ENCODE data around the gene TSC22D2. TPM values are rescaled to one million over a fixed set of nuclear protein-coding genes. Genes with fewer than 3 reads are reported as not detected.
A peak's percentile ranks its signal among the peaks of the same experiment; 100 is the strongest.
"Not testable (repeated sequence)": the region's sequence is repeated elsewhere in the genome, so short reads cannot be mapped to it uniquely, and the experiment has no call there.

Gene TSC22D2
- total RNA-seq, 1 experiment from 2014 or later, result 11.9 TPM

DNA sequence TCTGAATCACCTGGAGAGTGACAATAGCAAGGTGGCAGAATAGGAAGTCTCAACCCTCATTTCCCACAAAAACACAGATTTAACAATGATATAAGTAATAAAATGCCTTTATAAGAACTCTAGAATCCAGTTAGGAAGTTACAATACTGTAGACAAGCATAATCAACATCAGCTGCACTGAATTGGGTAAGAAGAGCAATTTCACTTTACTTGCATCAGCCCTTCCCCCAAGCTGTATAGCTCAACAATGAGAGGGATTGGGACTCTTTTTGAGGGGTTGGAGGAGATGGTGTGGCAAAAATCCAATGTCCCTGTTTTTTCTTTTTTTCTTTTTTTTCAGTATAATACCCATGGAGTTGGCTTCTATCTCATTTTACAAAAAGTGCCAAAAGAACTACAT is 75.1 kb downstream of the TSC22D2 start:
- Histone ChIP-seq H3K4me1 (replicated peaks) (no peaks in the 10 kb centered on the region), H3K4me3 (no peak overlapping the region), H3K27me3 (replicated peaks) (no peaks in the 10 kb centered on the region), H3K27ac (no peak overlapping the region), H3K36me3 (no peaks in the 10 kb centered on the region), H3K9me3 (replicated peaks) (no peaks in the 10 kb centered on the region)
- no peak for DNase-seq (ENCODE audit: low read depth in 1 of 2, low spot score in 2 of 2)

DNA sequence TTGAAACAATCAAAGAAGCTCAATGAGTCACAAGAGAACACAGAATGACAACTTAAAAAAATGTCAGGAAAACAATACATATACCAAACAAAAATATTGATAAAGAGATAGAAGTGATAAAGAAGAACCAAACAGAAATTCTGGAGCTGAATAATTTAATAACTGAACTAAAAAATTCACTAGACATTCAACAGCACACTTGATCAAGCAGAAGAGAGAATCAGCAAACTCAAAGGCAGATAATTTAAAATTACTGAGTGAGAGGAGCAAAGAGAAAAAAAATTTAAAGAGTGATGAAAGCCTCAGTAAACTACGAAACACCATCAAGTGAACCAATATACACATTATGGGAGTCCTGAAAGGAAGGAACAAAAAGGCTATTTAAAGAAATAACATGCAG is 76.3 kb downstream of the TSC22D2 start:
- Histone ChIP-seq H3K4me3 (no peak overlapping the region), H3K36me3 (no peaks in the 10 kb centered on the region), H3K9me3 (replicated peaks) (no peaks in the 10 kb centered on the region), H3K4me1 (replicated peaks) (no peaks in the 10 kb centered on the region), H3K27me3 (replicated peaks) (no peaks in the 10 kb centered on the region), H3K27ac (no peak overlapping the region)
- no peak for DNase-seq (ENCODE audit: low read depth in 1 of 2, low spot score in 2 of 2)

DNA sequence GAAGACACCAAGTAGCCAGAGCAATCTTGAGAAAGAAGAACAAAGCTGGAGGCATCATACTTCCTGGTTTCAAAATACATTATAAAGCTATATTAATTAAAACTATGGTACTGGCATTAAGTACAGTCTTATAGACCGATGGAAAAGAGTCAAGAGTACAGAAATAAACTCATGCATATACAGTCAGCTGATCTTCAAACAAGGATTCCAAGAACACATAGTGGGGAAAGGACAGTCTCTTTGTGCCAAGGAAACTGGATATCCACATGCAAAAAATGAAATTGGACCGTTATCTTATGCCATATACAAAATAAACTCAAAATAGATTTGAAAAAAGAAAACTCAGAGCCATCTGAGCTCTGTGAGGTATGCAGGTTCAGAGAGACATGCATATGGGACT is 80.8 kb downstream of the TSC22D2 start:
- no peaks in the 10 kb centered on the region for H3K4me1 ChIP-seq (replicated peaks)
- no peaks in the 10 kb centered on the region for H3K27me3 ChIP-seq (replicated peaks)
- DNase-seq (ENCODE audit: low read depth in 1 of 2, low spot score in 2 of 2), result no peak
- H3K36me3 ChIP-seq, result no peaks in the 10 kb centered on the region
- no peak overlapping the region for H3K27ac ChIP-seq
- no peak overlapping the region for H3K4me3 ChIP-seq
- no peaks in the 10 kb centered on the region for H3K9me3 ChIP-seq (replicated peaks)

DNA sequence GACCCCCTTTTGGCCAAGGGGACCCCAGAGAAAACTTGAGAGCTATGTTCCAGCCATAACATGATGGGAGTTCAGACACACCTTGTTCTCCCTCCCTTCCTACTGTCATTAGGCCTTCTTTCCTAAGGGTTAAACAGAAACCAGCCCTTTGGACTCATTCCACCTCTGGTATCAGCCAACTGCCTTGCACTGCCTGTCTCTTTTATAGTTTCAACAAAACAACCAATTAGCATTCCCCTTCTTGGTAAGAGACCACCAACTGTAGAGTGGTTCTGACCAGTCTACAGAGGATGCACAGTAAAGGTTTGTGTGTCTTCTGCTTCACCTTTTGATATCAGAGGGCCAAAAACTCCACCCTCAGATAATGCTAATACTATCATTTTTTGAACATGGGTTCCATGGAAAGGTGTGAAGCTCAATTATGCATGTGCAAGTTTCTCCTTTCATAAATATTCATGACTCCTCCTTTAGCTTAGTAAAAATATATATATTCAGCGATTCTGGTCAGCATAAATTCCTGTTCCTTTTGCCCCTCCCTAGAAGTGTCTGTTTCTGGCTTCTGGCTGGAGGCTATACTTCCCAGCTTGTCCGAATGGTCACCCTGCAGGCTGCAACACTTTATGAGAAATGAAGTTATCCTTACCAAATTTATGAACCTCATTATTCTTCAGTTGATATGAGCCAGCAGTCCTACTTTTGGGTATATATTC is 82.3 kb downstream of the TSC22D2 start:
- Histone ChIP-seq H3K27me3 (replicated peaks) (no peaks in the 10 kb centered on the region), H3K36me3 (no peaks in the 10 kb centered on the region), H3K4me3 (no peak overlapping the region)

DNA sequence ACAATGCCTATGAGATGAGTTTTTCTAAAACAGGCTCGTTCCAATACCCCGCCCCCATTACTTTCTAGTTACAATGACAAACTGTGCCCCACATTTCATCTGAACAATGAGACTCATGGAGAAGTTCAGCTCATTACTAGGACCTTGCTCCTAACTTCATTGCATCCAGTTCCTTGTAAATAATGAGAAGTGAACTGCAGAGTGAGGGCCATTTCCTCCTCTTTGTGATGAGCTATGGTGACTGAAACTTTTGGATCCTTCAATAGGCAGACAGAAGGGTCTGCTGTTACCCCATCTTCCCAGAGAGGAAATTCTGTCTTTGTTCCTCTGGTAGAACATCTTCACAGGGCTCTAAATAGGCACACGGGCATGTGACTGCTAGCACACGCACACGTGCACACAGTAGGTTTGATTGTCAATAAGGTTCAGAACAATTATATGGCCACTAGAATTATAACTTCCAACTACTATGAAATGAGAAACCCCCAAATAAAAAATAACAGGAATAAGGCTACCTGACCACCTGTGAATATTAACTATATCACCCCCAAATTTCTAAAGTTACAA is 86.4 kb downstream of the TSC22D2 start:
- Histone ChIP-seq H3K4me3 (no peak overlapping the region), H3K27ac (no peak overlapping the region), H3K27me3 (replicated peaks) (no peaks in the 10 kb centered on the region), H3K36me3 (no peaks in the 10 kb centered on the region), H3K9me3 (replicated peaks) (no peaks in the 10 kb centered on the region), H3K4me1 (replicated peaks) (peaks cover 14% of the 10 kb centered on the region)
- DNase-seq (ENCODE audit: low read depth in 1 of 2, low spot score in 2 of 2), result no peak

More for the DNA sequence above, 82.3 kb downstream of the TSC22D2 start:
- Histone ChIP-seq H3K27ac (no peak overlapping the region), H3K9me3 (replicated peaks) (no peaks in the 10 kb centered on the region), H3K4me1 (replicated peaks) (no peaks in the 10 kb centered on the region)
- DNase-seq (ENCODE audit: low read depth in 1 of 2, low spot score in 2 of 2), result no peak

DNA sequence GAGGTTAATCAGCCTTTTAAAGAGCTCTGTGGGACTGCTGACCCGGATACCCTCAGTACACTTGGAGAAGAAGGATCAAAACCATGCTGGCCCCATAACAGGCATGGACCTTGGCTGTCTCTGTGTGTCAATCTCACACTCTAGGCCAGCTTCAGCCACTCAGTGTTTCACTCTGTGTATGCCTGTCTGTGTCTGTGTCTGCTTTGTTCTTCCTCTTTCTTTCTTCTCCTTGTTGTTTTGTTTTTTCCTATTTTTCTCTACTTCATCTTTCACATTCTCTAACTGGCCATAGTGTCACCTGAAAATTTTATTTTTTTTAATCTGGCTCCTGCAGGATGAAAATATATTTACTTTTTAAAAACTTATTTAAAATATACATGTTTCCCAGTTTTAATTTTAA is 87.1 kb downstream of the TSC22D2 start:
- Histone ChIP-seq H3K4me1 (replicated peaks) (peaks cover 14% of the 10 kb centered on the region), H3K36me3 (no peaks in the 10 kb centered on the region)
- DNase-seq (ENCODE audit: low read depth in 1 of 2, low spot score in 2 of 2), result peak in 1 of 2 experiments; percentile 12

DNA sequence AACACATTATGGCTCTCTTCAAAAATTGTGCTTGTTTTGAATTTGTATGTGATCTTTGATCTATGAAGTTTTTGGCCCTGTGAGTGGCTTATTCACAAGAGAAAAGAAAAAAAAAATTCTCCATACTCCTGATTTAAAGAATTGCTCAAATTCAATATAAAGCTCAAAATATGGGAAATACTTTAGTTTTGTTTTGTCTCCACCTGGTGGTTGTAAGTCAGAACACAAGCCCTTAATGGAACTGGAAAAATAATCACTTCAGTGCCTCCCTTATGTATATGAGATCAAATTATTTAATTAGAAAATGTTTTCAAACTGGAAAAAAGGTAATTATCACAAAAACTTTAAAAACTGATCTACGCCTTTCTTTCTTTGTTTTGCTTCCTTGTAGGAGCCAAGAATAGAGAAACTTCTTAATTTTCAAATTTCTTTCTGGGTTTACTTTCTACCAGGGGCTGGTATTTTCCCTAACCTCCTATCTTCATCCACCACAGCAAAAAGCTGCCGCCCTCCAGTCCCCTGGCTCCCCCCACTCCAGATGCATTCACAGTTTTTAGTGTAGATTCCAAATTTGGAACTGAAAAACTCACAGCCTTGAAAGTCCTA is 87.6 kb downstream of the TSC22D2 start:
- H3K9me3 ChIP-seq (replicated peaks), result no peaks in the 10 kb centered on the region
- H3K4me1 ChIP-seq (replicated peaks), result peaks cover 14% of the 10 kb centered on the region
- no peak overlapping the region for H3K27ac ChIP-seq
- H3K36me3 ChIP-seq, result no peaks in the 10 kb centered on the region
- no peak overlapping the region for H3K4me3 ChIP-seq
- DNase-seq (ENCODE audit: low read depth in 1 of 2, low spot score in 2 of 2), result peak in 1 of 2 experiments; percentile 44
- no peaks in the 10 kb centered on the region for H3K27me3 ChIP-seq (replicated peaks)

More for the DNA sequence above, 87.1 kb downstream of the TSC22D2 start:
- Histone ChIP-seq H3K9me3 (replicated peaks) (no peaks in the 10 kb centered on the region), H3K4me3 (no peak overlapping the region), H3K27ac (no peak overlapping the region), H3K27me3 (replicated peaks) (no peaks in the 10 kb centered on the region)

DNA sequence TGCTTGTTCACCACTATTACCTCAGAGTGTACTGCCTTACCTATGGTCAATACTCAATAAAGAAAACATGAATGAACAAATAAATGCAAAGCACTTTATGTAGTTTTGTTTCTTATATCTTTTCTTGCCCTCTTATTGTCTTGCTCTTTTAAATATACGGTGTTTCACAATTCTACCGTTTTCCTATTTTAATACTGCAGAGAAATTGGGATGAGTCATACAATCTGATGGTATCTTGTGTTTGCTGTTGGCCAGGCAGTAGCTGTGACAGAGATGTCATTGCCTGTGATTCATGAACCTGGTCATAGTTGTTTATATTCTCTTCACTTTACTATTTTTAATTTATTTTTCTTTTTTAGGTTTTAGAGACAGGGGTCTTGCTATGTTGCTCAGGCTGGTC is 89.9 kb downstream of the TSC22D2 start:
- Histone ChIP-seq H3K9me3 (replicated peaks) (0 out of 2 replicates have a peak, but pooled peaks cover 4% of the 10 kb centered on the region), H3K36me3 (no peaks in the 10 kb centered on the region), H3K27ac (peak overlapping the region; percentile 56), H3K27me3 (replicated peaks) (no peaks in the 10 kb centered on the region), H3K4me3 (no peak overlapping the region), H3K4me1 (replicated peaks) (peaks cover 14% of the 10 kb centered on the region)
- DNase-seq (ENCODE audit: low read depth in 1 of 2, low spot score in 2 of 2), result peak; percentile 48 to 52

DNA sequence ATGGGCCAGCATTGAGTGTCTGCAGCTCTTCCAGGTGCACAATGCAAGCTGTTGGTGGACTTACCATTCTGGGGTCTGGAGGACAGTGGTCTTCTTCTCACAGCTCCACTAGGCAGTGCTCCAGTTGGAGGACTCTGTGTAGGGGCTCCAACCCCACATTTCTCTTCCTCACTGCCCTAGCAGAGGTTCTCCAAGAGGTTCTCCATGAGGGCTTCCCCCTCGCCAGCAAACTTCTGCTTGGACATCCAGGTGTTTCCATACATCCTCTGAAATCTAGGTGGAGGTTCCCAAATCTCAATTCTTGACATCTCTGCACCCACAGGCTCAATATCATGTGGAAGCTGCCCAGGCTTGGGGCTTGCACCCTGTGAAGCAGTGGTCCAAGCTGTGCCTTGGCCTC is 92.9 kb downstream of the TSC22D2 start:
- not testable (repeated sequence) for DNase-seq (ENCODE audit: low read depth in 1 of 2, low spot score in 2 of 2); H3K9me3 ChIP-seq (replicated peaks); H3K27ac ChIP-seq; H3K4me3 ChIP-seq; H3K36me3 ChIP-seq; H3K27me3 ChIP-seq (replicated peaks)
- H3K4me1 ChIP-seq (replicated peaks), result peaks cover 14% of the 10 kb centered on the region

DNA sequence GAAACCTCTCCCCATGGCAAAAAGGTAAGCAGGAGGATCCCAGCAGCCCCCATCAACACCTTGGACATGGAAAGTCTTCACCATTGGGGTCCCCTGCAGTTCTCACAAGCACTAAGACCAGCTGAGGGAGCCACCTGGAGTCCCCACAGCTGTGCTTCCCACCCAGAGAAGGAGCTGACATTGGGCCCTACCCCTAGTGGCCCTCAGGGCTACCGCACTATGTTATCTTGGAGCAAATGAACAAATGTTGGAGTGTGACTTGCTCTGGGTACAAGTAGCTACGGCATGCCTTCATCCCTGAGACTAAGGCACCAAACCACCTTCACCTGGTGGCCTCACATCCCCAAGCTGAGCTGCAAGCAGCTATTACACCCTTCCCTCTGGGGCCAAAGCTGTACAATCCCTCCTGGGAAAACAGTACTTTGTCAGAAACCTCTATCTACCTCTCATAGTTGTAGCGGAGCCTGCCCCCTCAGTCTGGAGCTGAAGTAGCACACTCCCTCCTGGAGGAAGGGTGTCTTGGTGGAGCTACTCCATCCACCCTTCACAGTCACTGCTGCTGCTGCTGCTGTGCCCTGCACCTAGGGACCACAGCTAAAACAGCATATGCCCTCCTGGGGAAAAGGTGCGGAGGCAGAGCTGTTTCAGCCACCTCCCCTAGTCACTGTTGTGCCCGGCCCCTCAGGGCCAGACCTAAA is 95.5 kb downstream of the TSC22D2 start:
- no peaks in the 10 kb centered on the region for H3K4me1 ChIP-seq (replicated peaks)
- H3K9me3 ChIP-seq (replicated peaks), result 0 out of 2 replicates have a peak, but pooled peaks cover 4% of the 10 kb centered on the region
- no peak for DNase-seq (ENCODE audit: low read depth in 1 of 2, low spot score in 2 of 2)
- H3K4me3 ChIP-seq, result no peak overlapping the region
- H3K27me3 ChIP-seq (replicated peaks), result no peaks in the 10 kb centered on the region
- H3K36me3 ChIP-seq, result no peaks in the 10 kb centered on the region
- no peak overlapping the region for H3K27ac ChIP-seq

DNA sequence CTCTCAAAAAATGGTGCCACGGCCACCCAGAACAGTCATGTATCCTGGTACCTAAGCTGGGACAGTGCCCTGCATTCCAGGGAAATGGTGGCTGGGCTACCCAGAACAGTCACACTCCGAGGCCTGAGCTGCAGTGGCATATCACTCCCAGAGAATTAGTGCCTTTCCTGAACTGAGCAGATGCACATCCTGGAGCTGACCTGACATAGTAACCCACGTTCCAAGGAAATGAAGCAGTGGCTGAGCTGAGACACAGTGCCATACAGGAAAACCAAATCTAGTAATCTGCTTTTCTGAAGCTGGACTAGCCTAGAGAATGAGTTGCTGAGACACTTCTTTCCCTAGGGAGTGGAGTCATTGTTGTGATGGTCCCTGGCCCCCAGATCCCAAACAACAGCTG is 96.4 kb downstream of the TSC22D2 start:
- H3K4me3 ChIP-seq, result no peak overlapping the region

DNA sequence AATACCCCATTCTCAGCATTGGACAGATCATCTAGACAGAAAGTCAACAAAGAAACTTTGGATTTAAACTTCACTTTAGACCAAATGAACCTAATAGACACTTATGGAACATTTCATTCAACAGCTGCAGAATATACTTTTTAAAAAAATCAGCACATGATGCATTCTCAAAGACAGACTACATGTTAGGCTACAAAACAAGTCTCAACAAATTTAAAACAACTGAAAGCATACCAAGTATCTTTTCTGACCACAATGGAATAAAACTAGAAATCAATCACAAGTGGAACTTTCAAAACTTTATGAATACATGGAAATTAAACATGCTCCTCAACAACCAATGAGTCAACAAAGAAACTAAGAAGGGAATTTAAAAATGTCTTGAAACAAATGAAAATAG is 100.3 kb downstream of the TSC22D2 start:
- no peak for DNase-seq (ENCODE audit: low read depth in 1 of 2, low spot score in 2 of 2)
- no peaks in the 10 kb centered on the region for H3K27me3 ChIP-seq (replicated peaks)
- H3K36me3 ChIP-seq, result no peaks in the 10 kb centered on the region
- no peak overlapping the region for H3K27ac ChIP-seq
- no peaks in the 10 kb centered on the region for H3K9me3 ChIP-seq (replicated peaks)
- no peaks in the 10 kb centered on the region; the same call in 1 of the 2 replicates for H3K4me1 ChIP-seq (replicated peaks)
- H3K4me3 ChIP-seq, result no peak overlapping the region

More for the DNA sequence above, 96.4 kb downstream of the TSC22D2 start:
- Histone ChIP-seq H3K36me3 (no peaks in the 10 kb centered on the region), H3K27ac (no peak overlapping the region), H3K27me3 (replicated peaks) (no peaks in the 10 kb centered on the region), H3K9me3 (replicated peaks) (0 out of 2 replicates have a peak, but pooled peaks cover 4% of the 10 kb centered on the region), H3K4me1 (replicated peaks) (no peaks in the 10 kb centered on the region)
- no peak for DNase-seq (ENCODE audit: low read depth in 1 of 2, low spot score in 2 of 2)

DNA sequence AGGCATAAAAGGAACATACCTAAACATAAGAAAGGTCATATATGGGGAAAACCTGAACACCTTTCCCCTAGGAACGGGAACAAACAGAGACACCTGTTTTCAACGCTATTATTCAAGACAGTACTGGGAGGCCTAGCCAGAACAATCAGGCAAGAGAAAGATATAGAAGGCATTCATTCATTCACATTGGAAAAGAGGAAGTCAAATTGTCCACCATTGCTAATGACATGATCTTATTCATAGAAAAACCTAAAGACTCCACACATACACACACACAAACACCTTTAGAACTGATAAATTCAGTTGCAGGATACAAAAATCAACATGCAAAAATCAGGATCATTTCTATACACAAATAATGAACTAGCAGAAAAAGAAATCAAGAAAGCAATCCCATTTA is 101.7 kb downstream of the TSC22D2 start:
- no peaks in the 10 kb centered on the region for H3K27me3 ChIP-seq (replicated peaks)
- DNase-seq (ENCODE audit: low read depth in 1 of 2, low spot score in 2 of 2), result no peak

More for the DNA sequence above, 101.7 kb downstream of the TSC22D2 start:
- Histone ChIP-seq H3K27ac (no peak overlapping the region), H3K9me3 (replicated peaks) (no peaks in the 10 kb centered on the region), H3K4me1 (replicated peaks) (no peaks in the 10 kb centered on the region; the same call in 1 of the 2 replicates), H3K4me3 (no peak overlapping the region), H3K36me3 (no peaks in the 10 kb centered on the region)
